Cardiac septum (tissue), 1 donor: ENCODE data around the gene CCDC30. TPM values are rescaled to one million over a fixed set of nuclear protein-coding genes. Genes with fewer than 3 reads are reported as not detected.
"Not testable (repeated sequence)": the region's sequence is repeated elsewhere in the genome, so short reads cannot be mapped to it uniquely, and the experiment has no call there.

Source experiments
- DNase-seq: peaks from one replicate; pipeline ENCODE4 v3.0.0-alpha.2; 2020; ENCODE audit warnings: low spot score
- intact Hi-C: fragments of 100-400 bp; cut with DNase I; formaldehyde crosslinking; loops from one replicate; pipeline ENCODE4 v1.14.0; 2022
- total RNA-seq: library from RNA; stranded (reverse); fragmentation: NEBNext Ultra II Directional; extraction: Animal tissue kit (Norgen Biotek cat#: 25700); gene quantifications from one replicate; pipeline ENCODE4 v1.2.1, GENCODE V29; 2021
- donor health status: DM: no; HTN: no; CAD: no.

Gene CCDC30
- total RNA-seq, 1 donor from 2014 or later = 2.0 TPM

- intact Hi-C loops = no loop called here
- no peak for DNase-seq
These were observed 43.5 kb downstream of the CCDC30 start for GRCh38 chr1:42506576-42506975.

GRCh38 chr1:42511581-42512155 lies 48.6 kb downstream of the CCDC30 start:
- intact Hi-C loops, DNase-seq: not testable (repeated sequence)

DNA sequence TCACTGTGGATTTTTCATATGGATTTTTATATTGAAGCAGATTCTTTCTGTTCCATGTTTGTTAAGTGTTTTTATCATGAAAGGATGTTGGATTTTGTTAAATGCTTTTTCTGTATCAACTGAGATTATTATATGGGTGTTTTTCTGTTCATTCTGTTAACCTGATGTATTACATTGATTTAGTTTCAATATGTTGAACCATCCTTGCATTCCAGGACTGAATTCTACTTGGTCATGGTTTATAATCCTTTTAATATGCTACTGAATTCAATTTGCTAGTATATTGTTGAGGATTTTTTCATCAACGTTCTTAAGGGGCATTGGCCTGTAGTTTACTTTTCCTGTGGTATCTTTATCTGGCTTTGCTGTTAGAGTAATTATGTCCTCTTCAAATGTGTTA lies 55.8 kb downstream of the CCDC30 start:
- intact Hi-C loops = no loop called here
- no peak for DNase-seq

DNA sequence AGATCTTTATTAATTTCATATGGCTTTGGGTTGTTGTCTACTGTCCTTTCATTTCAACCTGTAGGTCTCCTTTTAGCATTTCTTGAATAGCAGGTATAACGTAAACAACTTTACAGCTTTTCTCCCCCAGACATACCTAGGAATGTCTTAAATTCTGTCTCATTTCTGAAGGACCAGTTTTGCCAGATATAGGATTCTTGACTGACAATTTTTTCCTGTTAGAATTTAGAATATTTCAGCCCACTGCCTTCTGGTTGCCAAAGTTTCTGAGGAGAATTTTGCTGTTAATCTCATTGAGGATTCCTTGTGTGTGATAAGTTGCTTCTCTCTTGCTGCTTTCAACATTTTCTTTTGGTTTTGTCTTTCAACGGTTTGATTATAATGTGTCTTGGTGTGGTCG lies 60.1 kb downstream of the CCDC30 start:
- DNase-seq = no peak
- intact Hi-C loops = no loop called here

DNA sequence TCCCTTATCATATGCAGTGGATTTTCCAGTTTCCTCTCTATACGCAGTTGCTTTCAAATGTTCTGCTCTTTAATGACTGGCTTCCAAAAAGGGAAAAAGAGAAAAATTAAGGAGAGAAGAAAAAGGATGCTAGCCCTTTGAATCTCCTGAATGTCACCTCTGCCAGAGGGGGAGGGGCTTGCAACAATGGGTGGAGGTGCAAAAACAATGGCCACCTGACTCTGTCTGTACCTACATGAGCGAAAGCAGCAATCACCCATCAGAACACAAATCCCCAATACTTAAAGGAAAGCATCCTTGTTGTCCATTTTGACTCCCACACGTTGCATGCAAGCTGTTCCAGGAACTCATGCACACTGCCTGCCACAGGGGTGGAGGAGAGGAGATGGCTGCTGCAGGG lies 61.2 kb downstream of the CCDC30 start:
- DNase-seq = no peak
- intact Hi-C loops = no loop called here

DNA sequence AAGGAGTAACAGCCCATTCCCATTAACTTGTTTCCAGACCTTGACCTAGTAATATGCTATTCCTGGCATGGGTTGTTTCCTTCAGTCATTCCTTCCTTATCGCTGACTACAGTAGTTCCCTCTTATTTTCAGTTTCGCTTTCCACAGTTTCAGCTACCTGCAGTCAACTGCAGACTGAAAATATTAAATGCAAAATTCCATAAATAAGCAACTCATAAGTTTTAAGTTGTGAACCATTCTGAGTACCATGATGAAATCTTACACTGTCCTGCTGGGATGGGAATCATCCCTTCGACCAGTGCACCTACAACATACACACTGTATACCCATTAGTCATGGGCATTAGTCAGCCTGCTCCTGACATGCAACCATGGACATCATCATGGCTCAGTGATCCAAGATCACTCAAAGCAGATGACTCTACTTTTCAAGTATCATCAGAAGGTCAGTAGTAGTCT lies 66.7 kb downstream of the CCDC30 start:
- no peak for DNase-seq

GRCh38 chr1:42531043-42531442 lies 68.0 kb downstream of the CCDC30 start:
- no peak for DNase-seq
- intact Hi-C loops = no loop called here

More for the DNA sequence above, 66.7 kb downstream of the CCDC30 start:
- intact Hi-C loops = no loop called here

DNA sequence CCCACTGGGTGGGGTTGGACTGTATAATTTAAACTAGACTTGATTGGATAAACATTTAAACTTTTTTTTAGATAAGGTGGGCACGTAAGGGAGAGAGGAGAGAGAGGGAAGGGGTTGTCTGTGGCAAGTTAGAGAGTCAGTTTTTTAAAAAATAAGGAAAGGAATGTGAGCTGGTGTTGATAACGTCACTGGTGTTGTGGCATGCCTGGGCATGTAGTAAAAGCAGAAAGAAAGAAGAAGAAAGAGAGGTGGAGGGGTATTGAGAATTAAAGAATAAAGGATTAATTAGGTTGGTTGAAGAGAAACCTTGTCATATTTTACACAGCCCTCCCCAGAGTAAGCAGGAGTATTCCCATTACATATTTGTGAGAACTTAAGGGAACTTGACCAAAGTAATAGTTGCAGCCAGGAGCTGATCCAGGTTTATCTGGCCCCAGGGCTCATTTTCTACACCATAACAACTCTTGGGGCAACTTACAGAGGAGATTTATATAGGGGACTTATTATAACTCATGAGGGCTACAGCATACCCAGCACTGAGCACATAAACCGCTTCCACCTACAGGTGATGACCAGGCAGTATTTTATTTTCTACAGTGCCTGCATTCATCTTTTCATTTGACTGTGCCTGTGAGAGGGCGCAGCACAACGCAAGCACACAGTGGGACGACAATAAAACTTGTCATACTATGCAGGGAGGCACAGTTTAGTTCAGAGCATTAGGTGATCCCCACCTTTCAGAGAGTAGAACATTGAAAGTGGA lies 70.2 kb downstream of the CCDC30 start:
- DNase-seq = no peak
- intact Hi-C loops = no loop called here

DNA sequence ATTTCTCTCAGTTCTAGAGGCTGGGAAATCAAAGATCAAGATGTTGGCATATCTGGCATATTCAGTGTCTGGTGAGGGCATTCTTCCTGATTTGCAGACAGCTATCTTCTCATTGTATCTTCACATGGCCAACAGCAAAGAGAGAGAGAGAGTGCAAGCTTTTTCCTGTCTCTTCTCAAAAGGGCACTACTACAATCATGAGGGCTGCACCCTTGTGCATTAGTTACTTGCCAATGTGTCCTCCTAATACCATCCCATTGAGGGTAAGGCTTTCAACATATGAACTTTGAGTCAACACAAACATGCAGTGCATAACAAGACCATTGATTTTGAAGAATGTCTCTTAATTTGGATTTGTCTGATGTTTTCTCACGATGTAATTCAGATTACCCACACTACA lies 78.0 kb downstream of the CCDC30 start:
- intact Hi-C loops = no loop called here
- DNase-seq = no peak

- DNase-seq = no peak
- intact Hi-C loops = no loop called here
These were observed 88.1 kb downstream of the CCDC30 start for GRCh38 chr1:42551180-42551579.

GRCh38 chr1:42551590-42551989 lies 88.5 kb downstream of the CCDC30 start:
- intact Hi-C loops = no loop called here
- no peak for DNase-seq

- intact Hi-C loops = no loop called here
- no peak for DNase-seq
These were observed 89.5 kb downstream of the CCDC30 start for GRCh38 chr1:42552636-42553035.

DNA sequence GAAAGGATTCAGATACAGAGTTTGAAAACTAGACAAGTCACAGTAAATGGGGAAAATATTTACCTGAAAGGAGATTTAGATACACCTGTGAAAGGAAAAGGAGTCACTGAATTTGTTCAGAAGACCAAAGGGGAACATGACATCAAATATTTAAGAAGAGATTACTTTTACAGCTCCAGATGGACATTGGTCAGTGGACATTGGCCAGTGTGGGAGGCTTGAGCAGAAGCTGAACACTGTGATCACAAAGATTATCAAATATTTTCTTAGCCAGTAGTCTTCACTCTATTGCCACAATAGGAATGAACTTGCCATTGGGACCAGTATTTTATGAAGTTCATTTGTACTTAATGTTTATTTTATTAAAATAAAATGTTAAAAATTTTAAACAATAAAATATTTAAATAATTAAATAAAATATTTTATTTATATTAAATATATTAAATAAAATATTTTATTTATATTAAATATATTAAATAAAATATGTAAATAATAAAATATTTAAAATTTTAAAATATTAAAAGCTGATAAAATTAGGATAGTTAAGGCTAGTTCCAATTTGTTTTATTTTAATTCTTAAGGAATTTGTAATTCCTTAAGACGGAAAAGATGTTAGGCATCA lies 94.3 kb downstream of the CCDC30 start:
- intact Hi-C loops = no loop called here
- DNase-seq = no peak

GRCh38 chr1:42567038-42567437 lies 104.0 kb downstream of the CCDC30 start:
- no peak for DNase-seq
- intact Hi-C loops = no loop called here

- intact Hi-C loops = no loop called here
These were observed 113.8 kb downstream of the CCDC30 start for GRCh38 chr1:42576935-42577334.

DNA sequence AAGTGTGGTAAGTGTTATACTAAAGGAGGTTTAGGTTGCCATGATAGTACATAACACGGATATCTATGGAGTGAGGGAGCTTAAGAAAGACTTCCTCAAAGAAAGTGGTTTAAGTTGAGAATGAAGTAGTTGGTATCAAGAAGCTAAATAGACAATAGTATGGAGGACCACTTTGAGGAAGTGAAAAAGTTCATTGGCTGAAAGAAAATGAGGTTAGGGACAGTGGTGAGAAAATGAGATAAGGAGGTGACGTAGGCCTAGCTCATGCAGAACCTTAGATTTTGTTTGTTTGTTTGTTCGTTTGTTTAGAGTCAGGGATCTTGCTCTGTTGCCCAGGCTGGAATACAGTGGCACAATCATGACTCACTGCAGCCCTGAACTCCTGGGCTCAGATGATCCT lies 122.9 kb downstream of the CCDC30 start:
- intact Hi-C loops = no loop called here
- no peak for DNase-seq

More at GRCh38 chr1:42576935-42577334, 113.8 kb downstream of the CCDC30 start:
- no peak for DNase-seq

DNA sequence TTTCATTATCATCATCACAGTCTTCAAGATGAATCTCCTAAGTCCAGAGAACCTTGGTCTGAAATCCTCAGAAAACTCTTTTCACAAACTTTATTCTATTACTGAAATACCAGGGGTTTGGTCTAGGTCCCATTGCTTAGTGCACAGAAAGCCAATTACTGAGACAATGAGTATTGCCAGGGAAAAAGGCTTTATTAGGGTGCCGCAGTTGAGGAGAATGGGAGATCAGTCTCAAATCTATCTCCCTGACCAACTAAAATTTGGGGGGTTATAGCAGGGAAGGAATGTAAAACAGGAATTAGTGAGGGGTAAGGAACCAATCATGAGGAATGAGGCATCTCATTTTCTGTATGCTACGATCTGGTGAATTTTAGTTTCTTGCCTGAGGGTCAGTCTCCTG lies 124.7 kb downstream of the CCDC30 start:
- DNase-seq = no peak
- intact Hi-C loops = no loop called here

GRCh38 chr1:42592811-42593210 lies 129.7 kb downstream of the CCDC30 start:
- DNase-seq = no peak
- intact Hi-C loops = no loop called here

DNA sequence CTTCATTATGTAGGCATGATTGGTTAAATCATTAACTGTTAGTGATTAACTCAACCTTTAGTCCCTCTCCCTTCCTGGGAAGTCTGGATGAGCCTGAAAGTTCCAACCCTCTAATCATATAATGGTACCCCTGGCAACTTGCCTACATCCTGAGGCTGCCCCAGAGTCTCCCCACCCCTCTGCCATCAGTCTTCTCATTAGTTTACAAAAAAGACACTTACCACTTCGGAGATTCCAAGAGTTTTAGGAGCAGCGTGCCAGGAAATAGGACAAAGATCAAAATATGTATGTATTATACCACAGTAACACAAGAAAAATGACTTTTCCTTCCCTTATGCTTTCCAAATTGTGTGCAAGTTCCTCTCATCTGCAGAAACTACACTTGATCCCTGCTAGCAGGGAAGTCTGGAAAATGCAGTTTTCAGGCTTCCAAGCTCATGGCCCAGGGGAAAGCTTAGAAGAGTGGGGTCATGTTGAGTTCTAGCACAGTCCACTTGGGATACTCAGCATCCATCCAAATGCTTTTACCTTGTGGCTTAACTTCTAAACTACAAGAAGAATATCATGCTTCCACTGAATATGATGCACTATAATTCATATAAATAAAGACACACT lies 130.5 kb downstream of the CCDC30 start:
- no peak for DNase-seq
- intact Hi-C loops = no loop called here

DNA sequence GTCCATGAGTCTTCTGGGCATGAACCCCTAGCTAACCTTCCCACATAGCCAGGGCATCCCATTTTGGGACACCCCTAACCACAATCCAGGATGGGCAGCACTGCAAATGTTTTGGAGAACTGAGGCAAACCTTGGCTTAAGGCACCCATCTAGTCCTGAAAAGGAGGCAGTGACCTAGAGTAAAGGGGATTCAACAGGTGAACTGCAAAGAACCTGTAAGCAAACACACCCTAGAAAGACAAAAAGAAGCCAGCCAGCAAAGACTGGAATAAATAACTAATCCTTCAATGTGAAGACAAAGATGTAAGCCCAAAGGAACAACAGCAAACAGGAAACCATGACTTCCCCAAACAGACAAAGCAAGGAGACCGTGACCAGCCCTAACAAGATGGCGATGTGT lies 138.4 kb downstream of the CCDC30 start:
- no peak for DNase-seq
- intact Hi-C loops = no loop called here

DNA sequence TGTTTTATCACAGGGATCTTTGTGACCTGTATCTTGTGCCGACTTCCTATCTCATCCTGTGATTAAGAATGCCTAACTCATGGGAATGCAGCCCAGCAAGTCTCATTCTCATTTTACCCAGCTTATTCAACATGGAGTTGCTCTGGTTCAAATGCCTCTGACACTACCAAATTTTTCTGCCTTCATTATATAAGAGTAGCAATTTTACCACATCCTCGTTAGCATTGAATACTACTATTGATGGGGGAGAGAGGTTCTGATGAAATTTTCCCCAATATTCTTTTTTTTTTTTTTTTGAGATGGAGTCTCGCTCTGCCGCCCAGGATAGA lies 150.7 kb downstream of the CCDC30 start:
- DNase-seq = no peak
- intact Hi-C loops = no loop called here
